Effector memory CD8-positive, alpha-beta T cell (primary cell): Measurements from ENCODE around the gene PAX2.

Source experiments
- ATAC-seq: fragments of 150-1000 bp; cut with Tn5 transposase; replicated peaks from 2 replicates; pipeline ENCODE4 v1.10.0; 2021; ENCODE audit warnings: mild to moderate bottlenecking, moderate library complexity
- DNase-seq, 3 experiments: peaks; one replicate each; pipeline ENCODE4 v3.0.0; 2021
- H3K27ac Mint-ChIP-seq, 2 donors: one replicate each; pipeline ENCODE4 v1.8.0; 2022; ENCODE audit warnings: mild to moderate bottlenecking in 2 of 2, mixed read lengths in 2 of 2, moderate library complexity in 2 of 2
- H3K27me3 Mint-ChIP-seq, 2 donors: one replicate each; pipeline ENCODE4 v1.8.0; 2022; ENCODE audit warnings: mixed read lengths in 2 of 2
- H3K36me3 Mint-ChIP-seq: one replicate; pipeline ENCODE4 v1.8.0; 2022; ENCODE audit warnings: mild to moderate bottlenecking, moderate library complexity, mixed read lengths; ENCODE audit not compliant: insufficient read depth
- H3K4me1 Mint-ChIP-seq, 2 donors: one replicate each; pipeline ENCODE4 v1.8.0; 2022; ENCODE audit warnings: low read depth in 2 of 2, mixed read lengths in 2 of 2
- H3K4me3 Mint-ChIP-seq, 2 donors: one replicate each; pipeline ENCODE4 v1.8.0; 2022; ENCODE audit warnings: mild to moderate bottlenecking in 2 of 2, mixed read lengths in 2 of 2, moderate library complexity in 2 of 2
- H3K9me3 Mint-ChIP-seq, 2 donors: one replicate each; pipeline ENCODE4 v1.8.0; 2022; ENCODE audit warnings: mixed read lengths in 2 of 2

The PAX2 gene

DNA sequence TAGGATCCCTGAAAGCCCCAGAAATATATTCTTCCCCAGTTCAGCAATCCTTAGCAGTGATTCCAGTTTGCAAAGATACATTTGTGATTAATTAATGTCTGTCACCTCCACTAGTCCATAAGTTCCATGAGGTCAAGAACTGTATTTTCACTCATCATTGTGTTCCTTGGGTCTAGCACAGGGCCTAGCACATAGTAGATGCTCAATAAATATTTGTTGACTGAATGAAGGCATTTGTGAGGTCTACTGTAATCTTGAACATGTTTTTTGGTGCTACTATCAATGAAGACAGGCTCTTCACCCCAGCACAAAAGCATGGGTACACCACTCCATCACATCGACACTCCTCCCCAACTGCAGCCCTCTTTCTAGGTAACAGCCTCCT is 30.8 kb upstream of the PAX2 start:
- H3K27ac Mint-ChIP-seq: no peak overlapping the region
- H3K27me3 Mint-ChIP-seq: peaks cover 78 to 98% of the 10 kb centered on the region in 2 donors
- no peaks in the 10 kb centered on the region for H3K9me3 Mint-ChIP-seq
- peaks cover 0 to 8% of the 10 kb centered on the region in 2 donors for H3K4me1 Mint-ChIP-seq
- DNase-seq: no peak
- no peak overlapping the region for H3K4me3 Mint-ChIP-seq
- no peak for ATAC-seq
- H3K36me3 Mint-ChIP-seq: no peaks in the 10 kb centered on the region

DNA sequence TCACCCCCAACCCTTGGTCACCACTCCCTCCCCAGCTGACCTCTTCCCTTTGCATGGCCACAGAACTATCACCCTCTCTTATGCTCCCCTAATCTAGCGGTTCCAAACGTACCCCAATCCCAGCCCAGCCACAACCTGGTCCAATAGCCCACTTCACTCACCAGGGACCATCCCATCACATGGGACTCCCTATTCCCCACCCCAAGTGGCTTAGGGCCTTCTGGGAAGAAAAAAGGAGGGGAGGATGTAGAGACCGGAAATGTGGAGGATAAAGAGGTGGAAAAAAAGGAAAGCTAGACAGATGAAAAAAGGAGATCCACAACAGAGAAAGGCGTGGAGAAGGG is 30.3 kb upstream of the PAX2 start:
- ATAC-seq (no peak), DNase-seq (no peak)
- H3K4me3 Mint-ChIP-seq: peak overlapping the region; percentile 13 to 25
- H3K27ac Mint-ChIP-seq: no peak overlapping the region
- H3K9me3 Mint-ChIP-seq: no peaks in the 10 kb centered on the region
- H3K4me1 Mint-ChIP-seq: peaks cover 0 to 8% of the 10 kb centered on the region in 2 donors
- H3K36me3 Mint-ChIP-seq: no peaks in the 10 kb centered on the region
- peaks cover 82 to 98% of the 10 kb centered on the region in 2 donors for H3K27me3 Mint-ChIP-seq

DNA sequence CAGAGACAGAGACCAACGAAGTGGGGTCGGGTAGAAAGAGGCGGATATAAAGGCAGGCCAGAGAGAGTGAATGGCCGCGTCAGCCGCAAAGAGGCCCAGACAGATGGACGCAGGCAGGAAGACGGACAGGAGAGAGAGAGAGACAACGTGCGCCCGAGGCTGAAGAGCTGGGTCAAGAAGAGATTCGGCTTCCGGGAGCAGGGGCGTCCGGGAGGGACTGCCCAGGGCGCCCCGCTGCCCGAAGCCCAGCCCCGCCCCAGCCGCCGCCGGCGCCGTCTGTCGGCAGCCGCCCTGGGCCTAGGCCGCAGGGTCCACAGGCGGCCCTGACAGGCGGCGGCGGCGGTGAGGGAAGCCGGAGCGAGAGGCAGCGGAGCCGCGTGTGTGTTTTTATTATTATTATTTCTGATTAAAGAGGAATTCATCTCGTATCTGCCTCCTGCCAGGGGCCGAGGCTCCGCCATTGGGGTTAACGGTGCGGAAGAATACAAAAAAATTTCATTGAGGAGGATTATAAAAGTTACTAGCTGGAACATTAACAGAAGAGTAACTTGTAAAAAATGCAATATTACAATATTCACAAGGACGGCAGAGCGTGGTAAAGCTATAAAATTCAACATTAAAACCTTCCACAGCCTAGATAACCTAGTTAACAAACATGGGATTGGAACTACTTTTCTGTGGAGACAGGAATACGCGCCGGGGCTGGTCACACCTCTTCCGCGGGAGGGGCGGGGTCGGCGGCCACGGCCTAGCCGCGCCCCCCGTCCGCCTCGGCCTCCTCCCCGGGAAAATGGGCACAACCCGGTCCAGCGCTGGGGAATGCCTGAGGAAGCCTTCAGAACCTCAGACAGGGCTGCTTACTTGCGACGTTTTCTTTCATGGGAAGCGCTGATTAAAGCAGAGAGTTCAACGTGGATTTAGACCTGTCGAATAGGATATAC is 29.7 kb upstream of the PAX2 start:
- no peak overlapping the region for H3K27ac Mint-ChIP-seq
- DNase-seq: no peak
- H3K36me3 Mint-ChIP-seq: no peaks in the 10 kb centered on the region
- H3K4me1 Mint-ChIP-seq: peaks cover 0 to 8% of the 10 kb centered on the region in 2 donors
- H3K9me3 Mint-ChIP-seq: no peaks in the 10 kb centered on the region
- ATAC-seq: no peak
- H3K27me3 Mint-ChIP-seq: peaks cover 84 to 98% of the 10 kb centered on the region in 2 donors
- H3K4me3 Mint-ChIP-seq: peak overlapping the region; percentile 13 to 25

GRCh38 chr10:100717166-100717565 is 28.2 kb upstream of the PAX2 start:
- H3K27ac Mint-ChIP-seq: no peak overlapping the region
- no peak for ATAC-seq
- peaks cover 0 to 8% of the 10 kb centered on the region in 2 donors for H3K4me1 Mint-ChIP-seq
- no peak overlapping the region for H3K4me3 Mint-ChIP-seq
- no peak for DNase-seq
- H3K9me3 Mint-ChIP-seq: no peaks in the 10 kb centered on the region
- H3K36me3 Mint-ChIP-seq: no peaks in the 10 kb centered on the region
- peaks cover 80 to 96% of the 10 kb centered on the region in 2 donors for H3K27me3 Mint-ChIP-seq

DNA sequence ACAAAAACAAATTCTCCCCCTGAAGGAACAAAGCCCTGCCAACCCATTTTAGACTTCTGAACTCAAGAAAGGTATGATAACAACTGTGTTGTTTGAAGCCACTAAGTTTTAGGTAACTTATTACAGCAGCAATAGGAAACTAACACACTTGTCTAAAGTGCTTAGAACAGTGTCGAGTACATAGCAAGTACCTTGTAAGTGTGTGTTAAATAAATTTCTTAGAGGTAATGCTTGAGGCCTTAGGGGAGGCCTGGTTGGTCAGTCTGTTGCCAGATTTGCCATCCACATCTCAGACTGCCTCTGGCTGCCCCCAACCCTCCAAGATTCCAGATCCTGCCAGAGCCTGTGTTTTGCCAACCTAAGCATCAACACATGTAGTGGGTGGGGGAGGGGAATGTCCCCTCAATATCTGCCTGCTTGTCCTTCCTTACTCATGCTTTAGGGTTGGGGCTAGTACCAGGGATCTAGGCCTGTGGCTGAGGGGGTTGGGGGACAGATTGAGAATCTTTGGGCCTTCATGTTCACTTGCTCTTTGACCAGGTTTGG is 27.1 kb upstream of the PAX2 start:
- ATAC-seq: no peak
- Mint-ChIP-seq H3K27me3 (peaks cover 78 to 96% of the 10 kb centered on the region in 2 donors), H3K27ac (no peak overlapping the region), H3K36me3 (no peaks in the 10 kb centered on the region), H3K9me3 (no peaks in the 10 kb centered on the region), H3K4me3 (no peak overlapping the region), H3K4me1 (peaks cover 0 to 8% of the 10 kb centered on the region in 2 donors)
- DNase-seq: no peak

DNA sequence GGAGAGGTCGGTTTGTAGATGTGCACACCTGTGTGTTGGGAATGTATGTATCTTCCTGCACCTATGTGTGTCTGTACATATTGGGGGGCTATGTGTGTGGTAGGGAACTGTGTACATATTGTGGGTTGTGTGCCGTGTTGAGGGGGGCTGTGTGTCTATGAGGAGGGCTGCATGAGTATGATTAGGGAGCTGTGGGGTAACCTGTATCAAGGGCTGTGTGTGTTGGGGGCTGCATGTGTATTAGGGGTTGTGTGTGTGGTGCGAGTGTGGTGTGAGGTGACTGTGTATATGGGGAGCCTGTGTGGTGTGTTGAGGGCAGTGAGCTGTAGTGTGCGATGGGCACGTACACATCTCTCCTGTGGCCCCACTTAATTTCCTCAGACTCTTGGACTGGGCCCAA is 22.2 kb upstream of the PAX2 start:
- peak overlapping the region in 1 of 2 donors; percentile 39 for H3K4me3 Mint-ChIP-seq

GRCh38 chr10:100723770-100724530 is 21.4 kb upstream of the PAX2 start:
- ATAC-seq (no peak), DNase-seq (no peak)
- no peaks in the 10 kb centered on the region for H3K36me3 Mint-ChIP-seq
- no peaks in the 10 kb centered on the region for H3K9me3 Mint-ChIP-seq
- peaks cover 6 to 8% of the 10 kb centered on the region in 2 donors for H3K4me1 Mint-ChIP-seq
- peaks cover 78 to 89% of the 10 kb centered on the region in 2 donors for H3K27me3 Mint-ChIP-seq
- no peak overlapping the region for H3K27ac Mint-ChIP-seq
- H3K4me3 Mint-ChIP-seq: peak overlapping the region in 1 of 2 donors; percentile 39

More for the DNA sequence above, 22.2 kb upstream of the PAX2 start:
- H3K9me3 Mint-ChIP-seq: no peaks in the 10 kb centered on the region
- no peaks in the 10 kb centered on the region for H3K36me3 Mint-ChIP-seq
- ATAC-seq: no peak
- peaks cover 70 to 89% of the 10 kb centered on the region in 2 donors for H3K27me3 Mint-ChIP-seq
- no peak for DNase-seq
- H3K27ac Mint-ChIP-seq: no peak overlapping the region
- H3K4me1 Mint-ChIP-seq: peaks cover 4 to 6% of the 10 kb centered on the region in 2 donors

GRCh38 chr10:100724531-100725027 is 20.8 kb upstream of the PAX2 start:
- no peak overlapping the region for H3K27ac Mint-ChIP-seq
- no peaks in the 10 kb centered on the region for H3K36me3 Mint-ChIP-seq
- peaks cover 10 to 11% of the 10 kb centered on the region in 2 donors for H3K4me1 Mint-ChIP-seq
- no peak for DNase-seq
- no peak overlapping the region for H3K4me3 Mint-ChIP-seq
- H3K9me3 Mint-ChIP-seq: no peaks in the 10 kb centered on the region
- H3K27me3 Mint-ChIP-seq: peaks cover 78 to 89% of the 10 kb centered on the region in 2 donors
- ATAC-seq: no peak

DNA sequence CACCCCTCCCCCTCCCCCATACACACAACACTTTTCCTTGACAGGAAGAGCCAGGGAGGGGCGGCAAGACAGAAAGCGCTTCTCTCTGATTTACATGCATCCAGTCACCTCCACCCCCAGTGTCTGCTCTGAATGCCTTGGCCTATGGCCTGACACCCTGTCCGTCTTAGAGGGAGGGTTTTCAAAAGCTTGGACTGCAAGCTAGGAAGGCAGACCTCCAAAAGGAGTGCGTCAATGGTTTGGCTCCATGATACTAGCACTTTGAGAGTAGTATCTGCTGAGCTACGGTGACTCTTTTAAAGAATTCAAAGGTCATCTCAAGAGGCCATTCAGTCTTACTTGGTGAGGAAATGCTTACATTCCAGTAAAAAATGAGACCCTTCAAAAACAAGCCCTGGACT is 20.3 kb upstream of the PAX2 start:
- Mint-ChIP-seq H3K36me3 (no peaks in the 10 kb centered on the region), H3K27me3 (peaks cover 78 to 89% of the 10 kb centered on the region in 2 donors), H3K4me3 (no peak overlapping the region), H3K27ac (no peak overlapping the region), H3K9me3 (no peaks in the 10 kb centered on the region), H3K4me1 (peaks cover 11 to 15% of the 10 kb centered on the region in 2 donors)
- no peak for ATAC-seq
- DNase-seq: no peak

- Mint-ChIP-seq H3K27me3 (peaks cover 77 to 91% of the 10 kb centered on the region in 2 donors), H3K4me3 (no peak overlapping the region), H3K9me3 (no peaks in the 10 kb centered on the region), H3K4me1 (peaks cover 15 to 21% of the 10 kb centered on the region in 2 donors), H3K36me3 (no peaks in the 10 kb centered on the region), H3K27ac (no peak overlapping the region)
- DNase-seq (no peak), ATAC-seq (no peak)
These were observed 19.4 kb upstream of the PAX2 start for GRCh38 chr10:100725869-100726426.

- no peak overlapping the region for H3K27ac Mint-ChIP-seq
- no peaks in the 10 kb centered on the region for H3K36me3 Mint-ChIP-seq
- DNase-seq: no peak
- no peak overlapping the region for H3K4me3 Mint-ChIP-seq
- ATAC-seq: no peak
- H3K4me1 Mint-ChIP-seq: peaks cover 22 to 29% of the 10 kb centered on the region in 2 donors
- H3K27me3 Mint-ChIP-seq: peaks cover 81 to 92% of the 10 kb centered on the region in 2 donors
- H3K9me3 Mint-ChIP-seq: no peaks in the 10 kb centered on the region
These were observed 17.6 kb upstream of the PAX2 start for GRCh38 chr10:100727808-100728207.

DNA sequence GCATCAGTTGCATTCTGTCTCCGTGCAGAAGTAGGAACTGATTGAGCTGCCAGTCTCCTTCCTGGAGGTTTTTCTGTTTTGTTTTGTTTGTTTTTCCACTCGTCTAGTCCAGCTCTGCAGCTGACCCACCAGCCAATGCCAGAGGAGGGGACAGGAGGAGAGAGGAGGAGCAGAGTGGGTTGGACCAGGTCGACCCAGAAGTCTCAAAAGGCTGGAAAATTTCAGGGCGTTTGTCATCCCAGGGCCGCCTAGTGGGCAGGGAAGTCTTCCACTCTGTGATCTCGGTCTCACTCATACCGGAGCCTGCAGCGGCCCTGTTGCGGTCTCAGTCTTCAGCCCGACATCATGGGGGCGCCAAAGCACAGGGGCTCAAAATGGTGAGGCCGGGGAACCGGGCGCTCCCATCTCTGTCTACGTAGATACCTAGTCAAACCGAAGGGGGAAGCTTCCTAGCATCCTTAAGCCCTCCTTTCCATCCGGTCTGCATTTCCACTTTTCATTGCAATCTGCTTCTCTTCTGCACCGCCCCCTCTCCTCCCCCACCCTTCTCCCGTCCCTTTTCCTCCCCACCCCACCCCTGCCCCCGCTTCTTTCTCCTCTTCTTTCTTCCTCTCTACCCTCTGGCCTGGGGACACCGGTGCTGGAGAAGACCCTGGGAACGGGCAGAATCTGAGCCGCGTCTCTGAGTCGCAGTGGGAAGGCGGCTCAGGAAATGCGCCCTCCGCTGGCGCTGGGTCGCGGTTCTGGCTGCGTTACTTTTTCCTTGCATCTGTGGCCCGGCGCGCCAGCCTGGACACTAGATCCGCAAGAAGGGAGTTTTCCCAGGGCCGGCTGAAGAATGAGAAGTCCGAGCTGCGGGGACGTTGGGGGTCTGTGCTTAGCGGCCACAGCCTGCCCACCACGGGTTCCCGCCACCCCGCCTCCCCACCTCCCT is 16.2 kb upstream of the PAX2 start:
- DNase-seq (no peak), ATAC-seq (peak; percentile 41)
- Mint-ChIP-seq H3K4me1 (peaks cover 17 to 31% of the 10 kb centered on the region in 2 donors), H3K4me3 (peak overlapping the region; percentile 66 to 72), H3K27ac (no peak overlapping the region), H3K36me3 (no peaks in the 10 kb centered on the region), H3K9me3 (no peaks in the 10 kb centered on the region), H3K27me3 (peaks cover 76 to 93% of the 10 kb centered on the region in 2 donors)
